ENCODE measurements around the gene EXTL2. TPM values are rescaled to one million over a fixed set of nuclear protein-coding genes. Genes with fewer than 3 reads are reported as not detected.

The EXTL2 gene
- total RNA-seq, 1 experiment from 2014 or later = 21.1 TPM

- no peak overlapping the region for H3K9ac ChIP-seq (ENCODE audit: low read length)
- intact Hi-C loops (cut with micrococcal nuclease) = loop anchor here (2.0 kb wide), 1 partner anchor 1689 kb away; no protein-coding TSS in a partner anchor
- no peak overlapping the region for H2AFZ ChIP-seq (ENCODE audit: low read depth, low read length, poor library complexity, severe bottlenecking)
- no peak for TF ChIP-seq ELF1 (IDR thresholded peaks at IDR 0.05; ENCODE audit: borderline replicate concordance, low read depth)
- TF ChIP-seq, protein P1, sequence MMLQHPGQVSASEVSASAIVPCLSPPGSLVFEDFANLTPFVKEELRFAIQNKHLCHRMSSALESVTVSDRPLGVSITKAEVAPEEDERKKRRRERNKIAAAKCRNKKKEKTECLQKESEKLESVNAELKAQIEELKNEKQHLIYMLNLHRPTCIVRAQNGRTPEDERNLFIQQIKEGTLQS (IDR thresholded peaks at IDR 0.05) = no peak
- TF ChIP-seq CTCF (IDR thresholded peaks at IDR 0.05 in 2 of 3, conservative IDR thresholded peaks at IDR 0.05 in 1 of 3; ENCODE audit: borderline replicate concordance in 1 of 3, insufficient read depth in 1 of 3, low read depth in 2 of 3, low read length in 2 of 3) = no peak
- TF ChIP-seq JUND (IDR thresholded peaks at IDR 0.05) = no peak
- no peak for TF ChIP-seq EZH2phosphoT487 (IDR thresholded peaks at IDR 0.05; ENCODE audit: borderline replicate concordance)
- TF ChIP-seq REST (IDR thresholded peaks at IDR 0.05; ENCODE audit: low read depth) = no peak
- no peak for TF ChIP-seq CBX3 (IDR thresholded peaks at IDR 0.05; ENCODE audit: low read depth)
- no peak for TF ChIP-seq SRF (IDR thresholded peaks at IDR 0.05; ENCODE audit: low read depth)
- DNase-seq (ENCODE audit: low read depth, low spot score) (no peak), ATAC-seq (no peak)
- BruUV-seq (replicated peaks) = no TSS peak
- H3K36me3 ChIP-seq (ENCODE audit: control insufficient read depth in 1 of 2, insufficient read depth in 2 of 2, low read length in 2 of 2) = no peaks in the 10 kb centered on the region
- no peak overlapping the region for H3K27ac ChIP-seq (ENCODE audit: low read depth, low read length)
- H3K4me1 ChIP-seq (ENCODE audit: control insufficient read depth in 1 of 2, insufficient read depth in 2 of 2, low read length in 2 of 2) = peaks cover 0 to 6% of the 10 kb centered on the region in 2 experiments; a peak in 2 of 4 replicates
- no peak overlapping the region for H3K4me3 ChIP-seq (replicated peaks in 1 of 2; ENCODE audit: low read depth in 1 of 2, low read length in 2 of 2)
- ChIA-PET POLR2A (no interaction called here), RAD21 (ENCODE audit: low non-redundant PET in 1 of 2, low total read pairs in 2 of 2, uncharacterized antibody in 2 of 2, unreplicated experiment in 2 of 2) (no interaction called here), CTCF (interaction anchor here (2.5 kb wide), 1 partner anchor 410 kb away, joined by 36 read pairs; no protein-coding TSS in a partner anchor)
- no peaks in the 10 kb centered on the region for H3K79me2 ChIP-seq (ENCODE audit: insufficient read depth, low read length)
- H3K9me2 ChIP-seq (ENCODE audit: insufficient read depth) = no peaks in the 10 kb centered on the region
- H3K4me2 ChIP-seq (ENCODE audit: low read length) = no peak overlapping the region
- H4K20me1 ChIP-seq (ENCODE audit: insufficient read depth) = no peaks in the 10 kb centered on the region
- H3K9me3 ChIP-seq (ENCODE audit: control insufficient read depth in 1 of 2, insufficient read depth in 1 of 2, low read depth in 1 of 2, low read length in 2 of 2) = no peaks in the 10 kb centered on the region
- no peaks in the 10 kb centered on the region for H3K27me3 ChIP-seq (ENCODE audit: insufficient read depth, low read length)
These were observed 24.6 kb downstream of the EXTL2 start for GRCh38 chr1:100869996-100870395.
